ENCODE results near the gene FRMD4A. TPM values are rescaled to one million over a fixed set of nuclear protein-coding genes. Genes with fewer than 3 reads are reported as not detected.

The FRMD4A gene
- total RNA-seq, 1 experiment from 2014 or later = 18.3 TPM

- intact Hi-C loops (cut with micrococcal nuclease; ENCODE audit: unreplicated experiment) = no loop called here
- no peak for TF ChIP-seq CTCF (conservative IDR thresholded peaks at IDR 0.05)
- H3K27ac ChIP-seq = no peak overlapping the region
- no peaks in the 10 kb centered on the region for H4K20me1 ChIP-seq (ENCODE audit: insufficient read depth)
- CTCF ChIA-PET = no interaction called here
- H3F3A ChIP-seq (ENCODE audit: insufficient read depth, low read depth) = peaks cover 11% of the 10 kb centered on the region; the same call in 1 of the 2 replicates
- no peaks in the 10 kb centered on the region for H3K9me2 ChIP-seq (ENCODE audit: insufficient read depth)
- H3K9me3 ChIP-seq (ENCODE audit: insufficient read depth, low read depth) = no peaks in the 10 kb centered on the region
- no peak overlapping the region for H3K4me2 ChIP-seq
- H3K4me1 ChIP-seq (replicated peaks; ENCODE audit: insufficient read depth) = peaks cover 10% of the 10 kb centered on the region
- H3K36me3 ChIP-seq (ENCODE audit: low read depth) = no peaks in the 10 kb centered on the region
- POLR2A ChIA-PET (ENCODE audit: unreplicated experiment) = interaction anchor here (0.7 kb wide), 1 partner anchor 35 kb away, joined by 3 read pairs; no protein-coding TSS in a partner anchor
- no peak overlapping the region for H2AFZ ChIP-seq
- no peaks in the 10 kb centered on the region for H3K27me3 ChIP-seq (ENCODE audit: insufficient read depth, low read depth)
- no peak overlapping the region for H3K4me3 ChIP-seq
- no TSS peak for BruUV-seq (replicated peaks)
- no peak for DNase-seq
- no peaks in the 10 kb centered on the region for H3K79me2 ChIP-seq (ENCODE audit: low read depth)
Measured at GRCh38 chr10:13722747-13723653, 607.7 kb downstream of the FRMD4A start.

- Histone ChIP-seq H4K20me1 (ENCODE audit: insufficient read depth) (no peaks in the 10 kb centered on the region), H2AFZ (no peak overlapping the region), H3K9me2 (ENCODE audit: insufficient read depth) (no peaks in the 10 kb centered on the region), H3F3A (ENCODE audit: insufficient read depth, low read depth) (peaks cover 26% of the 10 kb centered on the region), H3K4me2 (no peak overlapping the region), H3K9me3 (ENCODE audit: insufficient read depth, low read depth) (no peaks in the 10 kb centered on the region), H3K27me3 (ENCODE audit: insufficient read depth, low read depth) (no peaks in the 10 kb centered on the region), H3K79me2 (ENCODE audit: low read depth) (no peaks in the 10 kb centered on the region), H3K4me1 (replicated peaks; ENCODE audit: insufficient read depth) (peaks cover 17% of the 10 kb centered on the region), H3K36me3 (ENCODE audit: low read depth) (no peaks in the 10 kb centered on the region), H3K27ac (no peak overlapping the region), H3K4me3 (no peak overlapping the region)
- POLR2A ChIA-PET (ENCODE audit: unreplicated experiment) = no interaction called here
- CTCF ChIA-PET = no interaction called here
- no peak for DNase-seq
- intact Hi-C loops (cut with micrococcal nuclease; ENCODE audit: unreplicated experiment) = no loop called here
- TF ChIP-seq CTCF (conservative IDR thresholded peaks at IDR 0.05) = no peak
- TF ChIP-seq EZH2 (IDR thresholded peaks at IDR 0.05; ENCODE audit: low read depth) = no peak
- no TSS peak for BruUV-seq (replicated peaks)
Measured at GRCh38 chr10:13721486-13721885, 609.2 kb downstream of the FRMD4A start.

GRCh38 chr10:13720699-13721098 lies 610.0 kb downstream of the FRMD4A start:
- H3K27me3 ChIP-seq (ENCODE audit: insufficient read depth, low read depth) = no peaks in the 10 kb centered on the region
- no peaks in the 10 kb centered on the region for H4K20me1 ChIP-seq (ENCODE audit: insufficient read depth)
- POLR2A ChIA-PET (ENCODE audit: unreplicated experiment) = no interaction called here

More at GRCh38 chr10:13720699-13721098, 610.0 kb downstream of the FRMD4A start:
- H3K9me2 ChIP-seq (ENCODE audit: insufficient read depth) = no peaks in the 10 kb centered on the region
- no peak for TF ChIP-seq CTCF (conservative IDR thresholded peaks at IDR 0.05)
- TF ChIP-seq EZH2 (IDR thresholded peaks at IDR 0.05; ENCODE audit: low read depth) = no peak
- no peaks in the 10 kb centered on the region for H3K9me3 ChIP-seq (ENCODE audit: insufficient read depth, low read depth)
- no peaks in the 10 kb centered on the region for H3K79me2 ChIP-seq (ENCODE audit: low read depth)
- peaks cover 27% of the 10 kb centered on the region for H3F3A ChIP-seq (ENCODE audit: insufficient read depth, low read depth)
- H3K4me3 ChIP-seq = no peak overlapping the region
- CTCF ChIA-PET = no interaction called here
- no peak for DNase-seq
- BruUV-seq (replicated peaks) = no TSS peak
- H3K4me2 ChIP-seq = no peak overlapping the region
- H2AFZ ChIP-seq = no peak overlapping the region
- H3K4me1 ChIP-seq (replicated peaks; ENCODE audit: insufficient read depth) = peaks cover 17% of the 10 kb centered on the region
- no peaks in the 10 kb centered on the region for H3K36me3 ChIP-seq (ENCODE audit: low read depth)
- H3K27ac ChIP-seq = no peak overlapping the region
- intact Hi-C loops (cut with micrococcal nuclease; ENCODE audit: unreplicated experiment) = no loop called here
